K562 (cell line): ENCODE measurements around the gene CNNM3. TPM values are rescaled to one million over a fixed set of nuclear protein-coding genes. Genes with fewer than 3 reads are reported as not detected.

ENCODE experiments used
- polyA plus RNA-seq, 8 experiments: library from polyadenylated mRNA; depleted of rRNA in 4 of 8; stranded (reverse) in 5 of 8; unstranded in 3 of 8; fragments of >200 nt; fragmentation: Nextera tagmentation in 2 of 8; fragmentation: Illumina TruSeq in 1 of 8; extraction: Ambion mirVana in 2 of 8; extraction: Trizol in 1 of 8; gene quantifications; 2 replicates each; pipeline versions ENCODE4 v1.2.1 to v1.2.3, GENCODE V29; 2011 to 2014; ENCODE audit warnings: inconsistent platforms in 1 of 8, missing spikeins in 1 of 8
- total RNA-seq, 7 experiments: library from RNA; depleted of rRNA in 6 of 7; stranded (reverse); fragments of >200 nt in 6 of 7; fragmentation: Illumina TruSeq in 2 of 7; extraction: Trizol in 2 of 7; gene quantifications; 2 replicates each; pipeline versions ENCODE4 v1.2.1 to v1.2.3, GENCODE V29; 2011 to 2021; ENCODE audit warnings: low replicate concordance in 1 of 7
- TF ChIP-seq, protein P1 (sequence below), 2 experiments: fragments of 450-650 bp in 1 of 2; sonication (generic) in 1 of 2; formaldehyde crosslinking in 1 of 2; IDR thresholded peaks; 2 replicates each; pipeline versions ENCODE4 v1.7.1 to v1.9.0; 2016 to 2022; ENCODE audit warnings: inconsistent platforms in 1 of 2, mild to moderate bottlenecking in 1 of 2, missing genetic modification reagents in 1 of 2

CNNM3 gene
- total and polyA plus RNA-seq, 9 of the 15 experiments (the other 6 are each of a cell fraction or from before 2014, with no cell fraction given), result 1.4 to 16.9 (median 6.5) TPM

DNA sequence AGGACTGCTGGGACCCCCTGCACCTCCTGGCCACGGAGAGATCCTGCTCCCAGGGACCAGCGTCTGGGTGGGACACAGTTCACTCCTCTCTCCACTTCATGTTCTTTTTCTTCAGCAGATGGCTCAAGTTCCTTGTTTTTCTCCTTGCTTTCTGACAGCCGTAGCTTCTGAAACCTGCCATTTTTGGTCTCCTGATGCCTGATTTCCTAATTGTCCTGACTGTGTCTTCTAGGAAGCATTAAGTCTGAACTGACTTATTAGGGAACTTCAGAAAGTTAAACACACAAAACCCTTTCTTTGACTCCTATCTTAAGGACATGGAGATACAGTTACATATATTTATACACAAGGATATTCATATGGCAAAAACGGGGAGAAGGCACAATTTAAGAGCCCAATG lies 32.7 kb upstream of the CNNM3 start (continued):
- TF ChIP-seq, protein P1, sequence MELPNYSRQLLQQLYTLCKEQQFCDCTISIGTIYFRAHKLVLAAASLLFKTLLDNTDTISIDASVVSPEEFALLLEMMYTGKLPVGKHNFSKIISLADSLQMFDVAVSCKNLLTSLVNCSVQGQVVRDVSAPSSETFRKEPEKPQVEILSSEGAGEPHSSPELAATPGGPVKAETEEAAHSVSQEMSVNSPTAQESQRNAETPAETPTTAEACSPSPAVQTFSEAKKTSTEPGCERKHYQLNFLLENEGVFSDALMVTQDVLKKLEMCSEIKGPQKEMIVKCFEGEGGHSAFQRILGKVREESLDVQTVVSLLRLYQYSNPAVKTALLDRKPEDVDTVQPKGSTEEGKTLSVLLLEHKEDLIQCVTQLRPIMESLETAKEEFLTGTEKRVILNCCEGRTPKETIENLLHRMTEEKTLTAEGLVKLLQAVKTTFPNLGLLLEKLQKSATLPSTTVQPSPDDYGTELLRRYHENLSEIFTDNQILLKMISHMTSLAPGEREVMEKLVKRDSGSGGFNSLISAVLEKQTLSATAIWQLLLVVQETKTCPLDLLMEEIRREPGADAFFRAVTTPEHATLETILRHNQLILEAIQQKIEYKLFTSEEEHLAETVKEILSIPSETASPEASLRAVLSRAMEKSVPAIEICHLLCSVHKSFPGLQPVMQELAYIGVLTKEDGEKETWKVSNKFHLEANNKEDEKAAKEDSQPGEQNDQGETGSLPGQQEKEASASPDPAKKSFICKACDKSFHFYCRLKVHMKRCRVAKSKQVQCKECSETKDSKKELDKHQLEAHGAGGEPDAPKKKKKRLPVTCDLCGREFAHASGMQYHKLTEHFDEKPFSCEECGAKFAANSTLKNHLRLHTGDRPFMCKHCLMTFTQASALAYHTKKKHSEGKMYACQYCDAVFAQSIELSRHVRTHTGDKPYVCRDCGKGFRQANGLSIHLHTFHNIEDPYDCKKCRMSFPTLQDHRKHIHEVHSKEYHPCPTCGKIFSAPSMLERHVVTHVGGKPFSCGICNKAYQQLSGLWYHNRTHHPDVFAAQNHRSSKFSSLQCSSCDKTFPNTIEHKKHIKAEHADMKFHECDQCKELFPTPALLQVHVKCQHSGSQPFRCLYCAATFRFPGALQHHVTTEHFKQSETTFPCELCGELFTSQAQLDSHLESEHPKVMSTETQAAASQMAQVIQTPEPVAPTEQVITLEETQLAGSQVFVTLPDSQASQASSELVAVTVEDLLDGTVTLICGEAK (IDR thresholded peaks at IDR 0.05), result no peak
- TF ChIP-seq, protein P1 (CRISPR knock-in tag; IDR thresholded peaks at IDR 0.05), result no peak
